ENCODE measurements around the gene ACTL6B. TPM values are rescaled to one million over a fixed set of nuclear protein-coding genes. Genes with fewer than 3 reads are reported as not detected.
A peak's percentile ranks its signal among the peaks of the same experiment; 100 is the strongest.

ACTL6B gene
- total and polyA plus RNA-seq, 2 of the 13 experiments (the other 11 are each of a cell fraction or from before 2014, with no cell fraction given): not detected

GRCh38 chr7:100693312-100694097, 37.3 kb upstream of the ACTL6B start:
- H3K79me2 ChIP-seq (ENCODE audit: insufficient read depth, low read length): peaks cover 48% of the 10 kb centered on the region
- intact Hi-C loops (cut with micrococcal nuclease; ENCODE audit: unreplicated experiment): loop anchor here (5.0 kb wide), 1 partner anchor 81 kb away; the partner anchor contains the start of gene MOSPD3
- peak overlapping the region; percentile 88 for H3K9ac ChIP-seq (ENCODE audit: insufficient read depth, low read depth, low read length)
- BruUV-seq (replicated peaks): no TSS peak
- DNase-seq (ENCODE audit: low spot score) (no peak), ATAC-seq (peak; percentile 19), FAIRE-seq (no peak)
- ChIA-PET POLR2A (interaction anchor here (0.6 to 4.4 kb wide), 13 partner anchors 12 to 182 kb away, joined by 3 to 18 read pairs (median 4); partner anchors contain the start of genes EPHB4, FBXO24, GNB2 and LRCH4), CTCF (ENCODE audit: low intra/inter-chr PET ratio, low total read pairs) (no interaction called here)
- no peaks in the 10 kb centered on the region for H3K9me3 ChIP-seq (ENCODE audit: low read length)
- H3K36me3 ChIP-seq (replicated peaks in 1 of 2; ENCODE audit: control insufficient read depth in 1 of 2, insufficient read depth in 2 of 2, low read length in 2 of 2): peaks cover 5 to 18% of the 10 kb centered on the region in 2 experiments; a peak in 4 of 5 replicates
- in situ Hi-C loops (cut with HindIII; ENCODE audit: extremely low pct_ligation_motif_present, low pct_unique_long_range_greater_than_20kb): loop anchor here (5.0 to 10.0 kb wide), 2 partner anchors 81 to 229 kb away; partner anchors contain the start of genes MOSPD3 and SPACDR
- no peak overlapping the region for H2AFZ ChIP-seq (ENCODE audit: low read length)
- H3K27me3 ChIP-seq (ENCODE audit: control insufficient read depth in 1 of 2, insufficient read depth in 2 of 2, low read length in 2 of 2): no peaks in the 10 kb centered on the region
- peak overlapping the region; percentile 93 to 97 (median 96) for H3K4me3 ChIP-seq (replicated peaks in 1 of 3; ENCODE audit: insufficient read depth in 1 of 3, low read depth in 2 of 3, low read length in 3 of 3)
- 2% methylated on average over 19 of the region's 81 CpGs for WGBS (ENCODE audit: low lambda C conversion rate)
- peak overlapping the region; percentile 89 for H3K4me2 ChIP-seq (ENCODE audit: low read depth, low read length)
- peaks cover 34% of the 10 kb centered on the region for H3K4me1 ChIP-seq (ENCODE audit: insufficient read depth, low read length)
- peaks cover 37% of the 10 kb centered on the region for H4K20me1 ChIP-seq (ENCODE audit: insufficient read depth, low read length)
- peak overlapping the region; percentile 66 for H3K27ac ChIP-seq (ENCODE audit: extremely low read length, insufficient read depth, low read length)
- TF ChIP-seq GPN1 (CRISPR knock-in tag; IDR thresholded peaks at IDR 0.05; ENCODE audit: borderline replicate concordance) (no peak), ZNF367 (CRISPR knock-in tag; IDR thresholded peaks at IDR 0.05; ENCODE audit: borderline replicate concordance) (no peak), PHF8 (CRISPR knock-in tag; IDR thresholded peaks at IDR 0.05) (peak; percentile 30; the same call in 1 of the 2 replicates), ZFP91 (CRISPR knock-in tag; IDR thresholded peaks at IDR 0.05; ENCODE audit: borderline replicate concordance) (0 out of 2 replicates have a peak, but pooled peaks have one; percentile 22), UBTF (CRISPR knock-in tag; IDR thresholded peaks at IDR 0.05) (peak; percentile 52; the same call in 1 of the 2 replicates), YEATS4 (CRISPR knock-in tag; IDR thresholded peaks at IDR 0.05; ENCODE audit: borderline replicate concordance) (peak; percentile 17; the same call in 1 of the 2 replicates), ZNF816 (CRISPR knock-in tag; IDR thresholded peaks at IDR 0.05; ENCODE audit: borderline replicate concordance) (no peak), MEIS2 (CRISPR knock-in tag; IDR thresholded peaks at IDR 0.05) (0 out of 2 replicates have a peak, but pooled peaks have one; percentile 63), MLXIP (CRISPR knock-in tag; IDR thresholded peaks at IDR 0.05; ENCODE audit: borderline replicate concordance) (no peak), ZNF891 (CRISPR knock-in tag; IDR thresholded peaks at IDR 0.05) (peak; percentile 58; the same call in 1 of the 2 replicates)
